ENCODE measurements around the gene PTGDR2. TPM values are rescaled to one million over a fixed set of nuclear protein-coding genes. Genes with fewer than 3 reads are reported as not detected.
"Not testable (repeated sequence)": the region's sequence is repeated elsewhere in the genome, so short reads cannot be mapped to it uniquely, and the experiment has no call there.

The PTGDR2 gene
- polyA plus RNA-seq, 2 of the 4 experiments (the other 2 are of a cell fraction), result 0.09 to 0.19 TPM

DNA sequence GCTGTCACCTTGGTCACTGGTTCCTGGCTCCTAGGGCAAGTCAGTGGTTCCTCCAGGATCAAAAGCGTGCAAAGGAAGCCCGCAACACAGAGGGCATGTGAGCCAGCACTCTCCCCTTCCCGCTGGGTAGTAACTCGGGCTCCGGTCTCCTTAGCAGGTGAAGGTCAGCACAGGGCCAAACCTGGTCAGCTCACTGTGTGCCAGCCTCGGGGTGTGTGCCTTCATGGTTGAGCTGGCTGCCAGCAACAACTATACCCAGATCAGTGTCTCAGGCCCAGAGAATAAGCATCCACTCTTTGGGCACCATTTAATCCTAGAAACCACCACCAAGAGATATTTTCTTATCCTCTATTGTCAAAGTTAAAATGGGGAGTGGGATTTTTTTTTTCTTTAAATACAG lies 30.0 kb downstream of the PTGDR2 start:
- Histone ChIP-seq H3K4me2 (no peak overlapping the region), H3K27ac (no peak overlapping the region), H3K9me3 (no peaks in the 10 kb centered on the region), H3K4me1 (no peaks in the 10 kb centered on the region), H3K4me3 (no peak overlapping the region)
- no peak for FAIRE-seq
- CTCF ChIA-PET, result interaction anchor here (0.5 to 2.1 kb wide), 2 partner anchors 12 to 50 kb away, joined by 3 to 5 read pairs; no protein-coding TSS in a partner anchor
- 64% methylated on average over 5 of the region's 6 CpGs for WGBS (ENCODE audit: missing lambda C conversion rate)
- no peak for DNase-seq (ENCODE audit: low read depth in 1 of 2, low spot score in 1 of 2)
- ATAC-seq, result no peak
- POLR2A ChIA-PET, result no interaction called here
- TF ChIP-seq MAZ (IDR thresholded peaks at IDR 0.05; ENCODE audit: borderline replicate concordance, low read depth, low read length), result no peak
- TF ChIP-seq FOSB (CRISPR knock-in tag; IDR thresholded peaks at IDR 0.05), result no peak
- TF ChIP-seq, protein P1, sequence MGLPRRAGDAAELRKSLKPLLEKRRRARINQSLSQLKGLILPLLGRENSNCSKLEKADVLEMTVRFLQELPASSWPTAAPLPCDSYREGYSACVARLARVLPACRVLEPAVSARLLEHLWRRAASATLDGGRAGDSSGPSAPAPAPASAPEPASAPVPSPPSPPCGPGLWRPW (IDR thresholded peaks at IDR 0.05), result no peak
- no peak for TF ChIP-seq RARB (CRISPR knock-in tag; IDR thresholded peaks at IDR 0.05)

DNA sequence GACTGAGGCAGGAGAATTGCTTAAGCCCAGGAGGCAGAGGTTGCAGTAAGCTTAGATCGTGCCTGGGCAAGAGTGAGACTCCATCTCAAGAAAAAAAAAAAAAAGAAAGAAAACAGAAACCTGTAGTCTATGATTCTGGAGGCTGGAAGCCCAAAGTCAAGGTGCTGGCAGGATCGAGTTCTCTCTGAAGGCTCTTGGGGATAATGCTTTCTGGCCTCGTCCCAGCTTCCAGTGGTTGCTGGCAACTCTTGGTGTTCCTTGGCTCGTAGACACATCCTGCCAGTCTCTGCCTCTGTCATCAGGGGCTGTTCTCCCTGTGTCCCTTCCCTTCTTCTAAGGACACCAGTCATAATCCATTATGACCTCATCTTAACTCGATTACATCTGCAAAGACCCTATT lies 30.6 kb downstream of the PTGDR2 start:
- Histone ChIP-seq H3K4me1 (no peaks in the 10 kb centered on the region), H3K4me3 (no peak overlapping the region), H3K9me3 (no peaks in the 10 kb centered on the region), H3K27ac (no peak overlapping the region), H3K4me2 (no peak overlapping the region)
- TF ChIP-seq CBX2 (IDR thresholded peaks at IDR 0.05; ENCODE audit: borderline replicate concordance, low read depth), result no peak
- TF ChIP-seq, protein P2, sequence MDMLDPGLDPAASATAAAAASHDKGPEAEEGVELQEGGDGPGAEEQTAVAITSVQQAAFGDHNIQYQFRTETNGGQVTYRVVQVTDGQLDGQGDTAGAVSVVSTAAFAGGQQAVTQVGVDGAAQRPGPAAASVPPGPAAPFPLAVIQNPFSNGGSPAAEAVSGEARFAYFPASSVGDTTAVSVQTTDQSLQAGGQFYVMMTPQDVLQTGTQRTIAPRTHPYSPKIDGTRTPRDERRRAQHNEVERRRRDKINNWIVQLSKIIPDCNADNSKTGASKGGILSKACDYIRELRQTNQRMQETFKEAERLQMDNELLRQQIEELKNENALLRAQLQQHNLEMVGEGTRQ (IDR thresholded peaks at IDR 0.05), result no peak
- no peak for TF ChIP-seq HEYL (CRISPR knock-in tag; IDR thresholded peaks at IDR 0.05)
- no peak for TF ChIP-seq BHLHE40 (IDR thresholded peaks at IDR 0.05; ENCODE audit: low read depth, low read length)
- TF ChIP-seq TFCP2L1 (CRISPR knock-in tag; IDR thresholded peaks at IDR 0.05), result no peak
- TF ChIP-seq KDM1A (IDR thresholded peaks at IDR 0.05; ENCODE audit: low read depth), result no peak
- TF ChIP-seq CBX8 (IDR thresholded peaks at IDR 0.05), result no peak
- TF ChIP-seq CHD2 (IDR thresholded peaks at IDR 0.05; ENCODE audit: low read length, partially characterized antibody), result no peak
- TF ChIP-seq, protein P3, sequence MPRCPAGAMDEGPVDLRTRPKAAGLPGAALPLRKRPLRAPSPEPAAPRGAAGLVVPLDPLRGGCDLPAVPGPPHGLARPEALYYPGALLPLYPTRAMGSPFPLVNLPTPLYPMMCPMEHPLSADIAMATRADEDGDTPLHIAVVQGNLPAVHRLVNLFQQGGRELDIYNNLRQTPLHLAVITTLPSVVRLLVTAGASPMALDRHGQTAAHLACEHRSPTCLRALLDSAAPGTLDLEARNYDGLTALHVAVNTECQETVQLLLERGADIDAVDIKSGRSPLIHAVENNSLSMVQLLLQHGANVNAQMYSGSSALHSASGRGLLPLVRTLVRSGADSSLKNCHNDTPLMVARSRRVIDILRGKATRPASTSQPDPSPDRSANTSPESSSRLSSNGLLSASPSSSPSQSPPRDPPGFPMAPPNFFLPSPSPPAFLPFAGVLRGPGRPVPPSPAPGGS (IDR thresholded peaks at IDR 0.05), result no peak
- no peak for TF ChIP-seq FOSB (CRISPR knock-in tag; IDR thresholded peaks at IDR 0.05)
- TF ChIP-seq, protein P4, sequence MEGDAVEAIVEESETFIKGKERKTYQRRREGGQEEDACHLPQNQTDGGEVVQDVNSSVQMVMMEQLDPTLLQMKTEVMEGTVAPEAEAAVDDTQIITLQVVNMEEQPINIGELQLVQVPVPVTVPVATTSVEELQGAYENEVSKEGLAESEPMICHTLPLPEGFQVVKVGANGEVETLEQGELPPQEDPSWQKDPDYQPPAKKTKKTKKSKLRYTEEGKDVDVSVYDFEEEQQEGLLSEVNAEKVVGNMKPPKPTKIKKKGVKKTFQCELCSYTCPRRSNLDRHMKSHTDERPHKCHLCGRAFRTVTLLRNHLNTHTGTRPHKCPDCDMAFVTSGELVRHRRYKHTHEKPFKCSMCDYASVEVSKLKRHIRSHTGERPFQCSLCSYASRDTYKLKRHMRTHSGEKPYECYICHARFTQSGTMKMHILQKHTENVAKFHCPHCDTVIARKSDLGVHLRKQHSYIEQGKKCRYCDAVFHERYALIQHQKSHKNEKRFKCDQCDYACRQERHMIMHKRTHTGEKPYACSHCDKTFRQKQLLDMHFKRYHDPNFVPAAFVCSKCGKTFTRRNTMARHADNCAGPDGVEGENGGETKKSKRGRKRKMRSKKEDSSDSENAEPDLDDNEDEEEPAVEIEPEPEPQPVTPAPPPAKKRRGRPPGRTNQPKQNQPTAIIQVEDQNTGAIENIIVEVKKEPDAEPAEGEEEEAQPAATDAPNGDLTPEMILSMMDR (IDR thresholded peaks at IDR 0.05), result no peak
- TF ChIP-seq RCOR1 (IDR thresholded peaks at IDR 0.05; ENCODE audit: low read depth, low read length), result no peak
- TF ChIP-seq FOSL2 (IDR thresholded peaks at IDR 0.05), result no peak
- TF ChIP-seq FOSL2 (CRISPR knock-in tag; IDR thresholded peaks at IDR 0.05), result no peak
- TF ChIP-seq RFX5 (IDR thresholded peaks at IDR 0.05), result no peak
- CTCF ChIA-PET, result interaction anchor here (0.6 to 2.1 kb wide), 3 partner anchors 12 to 41 kb away, joined by 3 to 5 read pairs (median 3); no protein-coding TSS in a partner anchor
- POLR2A ChIA-PET, result no interaction called here
- WGBS (ENCODE audit: missing lambda C conversion rate), result 31% methylated on average over 5 of the region's 5 CpGs
- DNase-seq (ENCODE audit: low read depth in 1 of 2, low spot score in 1 of 2), result no peak
- no peak for ATAC-seq
- no peak for FAIRE-seq

DNA sequence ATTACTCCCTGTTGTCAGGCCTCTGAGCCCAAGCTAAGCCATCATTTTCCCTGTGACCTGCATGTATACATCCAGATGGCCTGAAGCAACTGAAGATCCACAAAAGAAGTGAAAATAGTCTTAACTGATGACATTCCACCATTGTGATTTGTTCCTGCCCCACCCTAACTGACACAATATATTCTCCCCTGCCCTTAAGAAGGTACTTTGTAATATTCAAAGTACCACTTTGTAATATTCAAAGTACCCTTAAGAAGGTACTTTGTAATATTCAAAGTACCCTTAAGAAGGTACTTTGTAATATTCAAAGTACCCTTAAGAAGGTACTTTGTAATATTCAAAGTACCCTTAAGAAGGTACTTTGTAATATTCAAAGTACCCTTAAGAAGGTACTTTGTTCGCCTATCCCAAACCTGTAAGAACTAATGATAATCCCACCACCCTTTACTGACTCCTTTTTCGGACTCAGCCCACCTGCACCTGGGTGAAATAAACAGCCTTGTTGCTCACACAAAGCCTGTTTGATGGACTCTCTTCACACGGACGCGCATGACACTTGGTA lies 31.9 kb downstream of the PTGDR2 start:
- CTCF ChIA-PET, result interaction anchor here (0.8 to 7.7 kb wide), 3 partner anchors 8 to 76 kb away, joined by 3 to 67 read pairs (median 18); no protein-coding TSS in a partner anchor
- FAIRE-seq; POLR2A ChIA-PET; H3K4me3 ChIP-seq; H3K27ac ChIP-seq; H3K4me2 ChIP-seq; H3K9me3 ChIP-seq; ATAC-seq; H3K4me1 ChIP-seq; DNase-seq (ENCODE audit: low read depth in 1 of 2, low spot score in 1 of 2): not testable (repeated sequence)
- WGBS (ENCODE audit: missing lambda C conversion rate), result 66% methylated on average over 5 of the region's 5 CpGs
